GM12892 (cell line): ENCODE measurements around the gene PISD.

Experiments used
- POLR2A ChIP-seq: IDR thresholded peaks from 2 replicates; pipeline ENCODE4 v1.6.1; 2011; ENCODE audit warnings: low read depth, low read length, control low read depth
- TAF1 ChIP-seq: IDR thresholded peaks from 2 replicates; pipeline ENCODE4 v1.6.1; 2011; ENCODE audit warnings: low read depth, mild to moderate bottlenecking, control low read depth, low read length, borderline replicate concordance

DNA sequence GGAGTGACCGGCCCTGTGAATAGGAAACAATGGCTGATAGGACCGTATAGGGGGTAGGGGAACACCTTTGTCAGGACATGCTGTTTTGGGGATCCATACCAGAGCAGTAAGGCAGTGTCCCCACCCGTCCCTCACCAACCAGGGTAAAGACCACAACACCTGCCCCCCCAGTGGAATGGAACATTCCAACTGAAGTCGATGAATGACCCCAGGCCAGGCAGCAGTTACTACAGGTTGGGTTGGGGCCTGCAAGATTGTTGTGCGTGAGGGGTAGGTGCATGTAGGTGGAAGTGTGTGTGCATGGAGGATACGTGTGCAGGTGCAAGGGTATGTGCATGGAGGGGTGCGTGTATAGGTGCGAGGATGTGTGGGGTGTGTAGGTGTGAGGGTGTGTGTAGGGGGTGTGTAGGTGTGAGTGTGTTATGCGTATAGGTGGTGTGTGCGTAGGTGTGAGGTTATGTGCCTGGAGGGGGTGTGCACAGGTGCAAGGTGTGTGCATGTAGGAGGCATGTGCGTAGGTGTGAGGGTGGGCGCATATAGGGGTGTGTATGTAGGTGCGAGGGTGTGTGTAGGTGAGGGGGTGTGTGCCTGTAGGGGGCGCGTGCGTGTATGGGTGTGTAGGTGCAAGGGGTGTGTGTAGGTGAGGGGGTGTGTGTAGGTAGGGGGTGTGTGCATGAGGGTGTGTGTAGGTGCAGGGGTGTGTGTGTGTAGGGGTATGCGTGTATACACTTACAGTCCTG is 32.9 kb downstream of the PISD start:
- TF ChIP-seq POLR2A (no peak), TAF1 (no peak)
